Activated CD4-positive, alpha-beta T cell treated with anti-CD3 and anti-CD28 coated beads, Interleukin-2, amount 50 U/mL, for 24 hours (primary cell): Measurements from ENCODE around the gene NELFA.
"Not testable (repeated sequence)": the region's sequence is repeated elsewhere in the genome, so short reads cannot be mapped to it uniquely, and the experiment has no call there.

Experiments
- DNase-seq, 2 donors: peaks; one replicate each; pipeline ENCODE4 v3.0.0-alpha.2; 2020; ENCODE audit warnings: low read depth in 1 of 2, low spot score in 1 of 2

Gene NELFA

GRCh38 chr4:1994938-1995337 lies 13.8 kb downstream of the NELFA start:
- no peak for DNase-seq

- DNase-seq, result not testable (repeated sequence)
Measured at GRCh38 chr4:1993718-1994516, 14.9 kb downstream of the NELFA start.

DNA sequence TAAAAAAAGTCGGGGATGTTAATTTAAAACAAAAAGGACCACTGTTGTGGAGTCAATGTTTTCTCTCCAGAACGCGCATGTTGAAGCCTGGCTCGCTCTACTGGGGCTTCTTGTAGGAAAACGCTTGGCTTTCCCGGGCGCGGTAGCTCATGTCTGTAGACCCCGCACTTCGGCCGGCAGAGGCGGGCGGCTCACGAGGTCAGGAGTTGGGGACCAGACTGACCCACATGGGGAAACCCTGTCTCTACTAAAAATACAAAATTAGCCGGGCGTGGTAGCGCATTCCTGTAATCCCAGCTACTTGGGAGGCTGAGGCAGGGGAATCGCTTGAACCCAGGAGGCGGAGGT lies 15.6 kb downstream of the NELFA start:
- no peak for DNase-seq

DNA sequence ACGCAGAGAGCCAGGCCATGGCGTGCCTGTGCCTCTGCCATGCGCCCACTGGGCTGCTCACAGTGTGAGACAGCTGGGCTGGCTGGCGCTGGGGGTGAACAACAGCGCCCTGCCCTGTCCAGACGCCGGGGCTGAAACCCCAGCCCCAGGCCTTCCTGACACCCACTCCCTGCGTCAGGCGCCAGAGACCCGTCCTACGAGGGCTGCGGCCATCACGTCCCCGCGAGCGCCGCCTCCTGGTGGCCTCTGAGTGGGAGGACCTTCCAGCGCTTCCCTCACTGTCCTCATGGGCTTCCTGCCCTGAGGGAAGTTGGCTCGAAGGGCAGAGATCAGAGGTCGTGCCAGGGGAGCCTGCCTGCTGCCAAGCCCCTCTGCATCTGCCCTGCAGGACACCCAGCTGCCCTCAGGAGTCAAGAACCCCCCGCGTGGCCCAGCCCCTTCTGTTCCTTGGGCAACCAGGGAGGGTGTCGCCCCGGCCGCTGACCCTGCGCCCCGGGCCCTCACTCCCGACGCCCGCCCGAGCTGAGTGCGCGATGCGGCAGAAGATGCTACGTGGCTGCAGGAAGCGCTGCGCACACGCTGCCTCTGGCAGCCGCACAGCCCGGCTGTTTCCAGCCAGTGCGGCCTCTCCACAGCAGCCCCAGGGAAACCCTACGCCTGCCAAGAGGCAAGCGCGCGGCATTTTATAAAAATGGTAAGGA lies 16.2 kb downstream of the NELFA start:
- DNase-seq, result no peak

GRCh38 chr4:1991596-1992434 lies 17.0 kb downstream of the NELFA start:
- DNase-seq, result no peak

DNA sequence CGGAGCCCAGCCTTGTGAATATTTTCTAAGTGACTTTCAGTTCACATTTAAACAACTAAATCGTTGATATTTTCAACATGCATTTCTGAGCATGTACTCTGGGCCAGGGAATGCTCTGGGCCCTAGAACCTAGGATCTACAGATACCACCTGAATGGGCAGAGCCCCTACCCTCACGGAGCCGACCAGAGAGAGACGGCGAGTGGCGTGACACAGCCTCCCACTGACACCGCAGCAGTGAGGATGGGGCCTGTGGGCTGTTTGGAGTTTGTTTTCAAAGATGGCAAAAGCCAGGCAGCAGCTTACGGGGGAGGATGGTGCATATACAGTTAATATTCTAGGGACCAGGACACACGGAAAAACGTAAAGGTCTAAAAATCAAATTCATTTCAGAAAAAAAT lies 17.7 kb downstream of the NELFA start:
- no peak for DNase-seq

DNA sequence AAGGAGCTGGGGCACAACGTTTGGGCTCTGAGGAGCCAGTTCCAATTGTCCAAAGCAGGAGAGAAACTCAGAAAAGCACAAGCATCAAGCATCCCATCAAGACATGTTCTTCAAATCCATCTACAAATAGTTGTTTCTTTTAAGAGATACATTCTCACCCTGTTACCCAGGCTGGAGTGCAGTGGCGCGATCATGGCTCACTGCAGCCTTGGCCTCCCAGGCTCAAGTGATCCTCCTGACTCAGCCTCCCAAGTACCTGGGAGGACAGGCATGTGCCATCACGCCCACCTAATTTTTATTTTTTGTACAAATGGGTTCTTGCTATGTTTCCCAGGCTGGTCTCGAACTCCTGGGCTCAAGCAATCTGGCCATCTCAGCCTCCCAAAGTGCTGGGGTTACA lies 18.1 kb downstream of the NELFA start:
- DNase-seq, result no peak

DNA sequence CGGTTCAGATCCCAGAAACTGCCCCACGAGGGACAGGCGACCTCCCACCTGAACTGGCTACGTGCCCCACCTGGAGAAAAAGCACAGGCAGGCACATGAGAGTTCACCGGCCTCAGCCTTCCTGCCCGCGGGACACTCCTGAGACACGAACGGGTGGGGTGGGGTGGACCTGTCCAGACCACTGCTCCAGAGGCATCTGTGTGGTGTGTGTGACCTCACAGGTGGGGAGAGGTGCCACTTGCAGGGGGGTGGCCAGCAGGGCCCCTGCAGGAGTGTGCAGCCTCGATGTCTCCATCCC lies 18.5 kb downstream of the NELFA start:
- no peak for DNase-seq

DNA sequence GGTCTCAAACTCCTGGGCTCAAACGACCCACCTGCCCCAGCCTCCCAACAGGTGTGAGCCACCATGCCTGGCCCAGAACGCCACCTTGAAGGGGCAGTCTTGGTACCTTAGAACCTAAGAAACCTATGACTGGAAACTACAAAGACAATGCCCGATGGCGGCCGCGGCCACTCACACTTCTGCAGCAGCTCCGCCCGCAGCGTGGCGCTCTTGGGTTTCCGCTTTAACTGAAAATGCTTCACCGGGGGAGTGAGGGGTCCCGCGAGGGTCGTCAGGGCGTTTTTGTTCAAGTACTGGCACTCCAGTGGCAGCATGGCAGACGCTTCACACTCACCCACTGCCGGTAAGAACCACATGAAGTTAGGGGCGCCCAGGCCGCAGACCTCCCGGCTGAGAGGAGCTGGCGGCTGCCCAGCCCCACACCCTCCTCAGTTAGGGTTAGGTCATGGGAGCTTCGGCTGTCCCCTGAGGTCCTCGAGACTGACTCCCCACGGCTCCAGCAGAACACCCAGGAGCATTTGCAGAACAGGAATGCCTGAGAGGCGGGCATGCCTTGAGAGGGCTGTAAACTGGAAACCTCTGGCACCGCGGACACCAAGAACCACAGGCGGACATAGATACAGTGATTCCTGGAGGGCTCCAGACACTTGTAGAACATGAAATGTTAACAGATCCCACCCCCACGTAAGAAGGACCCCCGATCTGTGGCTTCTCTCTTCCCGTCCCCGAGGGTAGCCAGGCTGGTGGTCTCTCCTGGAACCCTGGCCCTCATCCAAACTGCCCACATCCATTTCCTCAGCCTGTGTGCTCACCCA lies 19.0 kb downstream of the NELFA start:
- DNase-seq, result no peak

DNA sequence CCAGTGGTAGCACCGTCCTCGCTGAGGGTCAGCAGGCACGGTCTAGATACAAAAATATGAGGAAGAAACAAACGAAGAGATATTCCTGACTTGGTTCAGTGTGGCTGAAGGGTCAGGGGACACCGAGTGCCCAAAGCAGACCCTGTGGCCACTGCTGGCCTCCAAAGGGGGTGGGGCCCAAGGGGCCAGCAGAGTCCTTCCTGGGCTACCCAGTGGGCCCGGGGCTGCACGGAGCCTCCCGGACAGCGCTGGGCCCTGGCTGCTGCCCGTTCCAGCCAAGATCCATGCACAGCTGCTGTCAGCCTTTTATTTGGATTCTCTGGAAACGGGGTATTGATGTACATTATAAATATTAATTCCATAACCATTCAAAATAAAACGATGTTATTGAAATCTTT lies 20.4 kb downstream of the NELFA start:
- DNase-seq, result no peak

GRCh38 chr4:1987721-1988326 lies 20.9 kb downstream of the NELFA start:
- DNase-seq, result no peak

DNA sequence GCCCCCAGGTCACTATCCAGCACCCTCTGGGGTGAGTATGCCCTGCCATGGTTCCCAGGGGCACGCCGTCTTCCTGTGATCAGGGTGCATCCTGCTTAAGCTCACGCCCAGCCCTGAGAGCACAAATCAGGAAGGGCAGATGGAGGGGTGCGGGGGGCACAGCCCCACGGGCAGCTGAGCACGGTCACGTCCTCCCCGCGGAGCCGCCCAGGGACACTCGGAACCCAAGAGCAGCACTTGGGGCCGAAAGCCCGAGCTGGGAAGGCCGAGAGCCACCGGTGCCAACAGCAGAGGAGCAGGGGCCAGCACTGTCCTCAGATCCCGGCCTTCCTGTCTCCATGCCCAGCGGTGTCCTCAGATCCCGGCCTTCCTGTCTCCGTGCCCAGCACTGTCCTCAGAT lies 21.5 kb downstream of the NELFA start:
- no peak for DNase-seq

- no peak for DNase-seq
Measured at GRCh38 chr4:1986578-1987210, 22.1 kb downstream of the NELFA start.

- DNase-seq, result no peak
Measured at GRCh38 chr4:1985780-1986577, 22.8 kb downstream of the NELFA start.

DNA sequence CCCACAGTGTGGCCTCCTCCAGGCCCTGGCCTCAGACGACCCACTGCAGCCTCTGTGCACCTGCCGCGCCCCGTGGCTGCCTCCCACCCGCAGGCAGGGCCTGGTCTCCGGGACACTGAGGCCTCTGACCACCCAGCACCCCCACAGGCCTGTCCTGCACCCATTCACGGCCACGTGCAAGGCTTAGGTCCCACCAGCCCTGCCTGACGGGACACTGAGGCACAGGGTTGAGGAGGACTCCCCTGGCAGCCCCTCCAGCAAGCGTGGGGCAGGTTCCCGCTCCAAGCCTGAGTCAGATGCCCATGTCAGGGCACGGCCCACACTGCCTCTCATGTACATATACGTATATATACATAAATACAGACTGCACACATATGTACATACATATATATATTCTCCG lies 23.5 kb downstream of the NELFA start:
- DNase-seq, result no peak

- DNase-seq, result no peak
Measured at GRCh38 chr4:1984406-1985191, 24.2 kb downstream of the NELFA start.

- no peak for DNase-seq
Measured at GRCh38 chr4:1983846-1984405, 24.8 kb downstream of the NELFA start.

DNA sequence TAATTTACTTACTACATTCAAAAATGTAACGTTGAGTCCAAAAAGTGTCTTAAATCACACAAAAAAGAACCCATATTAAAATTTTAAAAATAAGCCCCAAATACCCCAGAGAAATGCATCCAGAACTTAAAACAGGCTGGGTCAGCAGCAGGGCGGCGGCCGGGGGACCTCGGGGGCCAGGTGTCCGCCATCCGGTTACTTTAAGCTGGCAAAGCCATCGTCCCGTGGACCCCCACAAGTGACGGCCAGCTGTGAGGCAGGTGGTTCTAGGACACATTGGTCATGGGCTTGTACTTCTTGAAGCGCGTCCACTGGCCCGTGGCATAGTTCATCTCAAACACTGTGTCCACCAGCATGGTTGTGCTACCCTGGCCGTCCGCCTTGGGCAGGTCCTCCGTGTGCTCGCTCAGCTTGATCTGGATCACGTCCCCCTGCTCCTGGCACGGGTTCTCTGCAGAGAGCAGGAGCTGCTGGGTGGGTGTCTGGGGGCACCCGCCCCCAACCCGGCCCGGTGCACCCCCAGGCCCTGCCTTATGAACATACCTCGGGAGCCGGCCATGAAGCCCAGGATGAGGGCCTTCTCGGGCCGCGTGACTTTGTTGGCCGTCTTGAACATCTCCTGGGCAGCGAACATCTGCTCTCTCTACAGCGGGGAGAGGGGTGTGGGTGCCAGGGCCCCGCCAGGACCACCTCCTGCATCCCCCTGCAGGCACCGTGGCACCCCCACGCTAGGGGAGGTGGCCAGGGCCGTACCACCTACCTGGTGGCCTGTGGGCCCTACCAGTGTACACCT lies 25.5 kb downstream of the NELFA start:
- no peak for DNase-seq
